Mesothelial cell of epicardium (in vitro differentiated cells): Measurements from ENCODE around the gene CSNK1G2. TPM values are rescaled to one million over a fixed set of nuclear protein-coding genes. Genes with fewer than 3 reads are reported as not detected.

Experiments used
- DNase-seq, 2 experiments: peaks; one replicate each; pipeline ENCODE4 v3.0.0; 2021; ENCODE audit warnings: low spot score in 2 of 2; ENCODE audit not compliant: unreplicated experiment in 2 of 2
- H3K27ac Mint-ChIP-seq: 2 replicates; pipeline ENCODE4 v1.8.0; 2021; ENCODE audit warnings: mixed read lengths
- H3K27me3 Mint-ChIP-seq: 2 replicates; pipeline ENCODE4 v1.8.0; 2021; ENCODE audit warnings: low read depth, mixed read lengths
- H3K36me3 Mint-ChIP-seq: 2 replicates; pipeline ENCODE4 v1.8.0; 2021; ENCODE audit warnings: mixed read lengths
- H3K4me1 Mint-ChIP-seq: 2 replicates; pipeline ENCODE4 v1.8.0; 2021; ENCODE audit warnings: mixed read lengths
- H3K4me3 Mint-ChIP-seq: 2 replicates; pipeline ENCODE4 v1.8.0; 2021; ENCODE audit warnings: mild to moderate bottlenecking, moderate library complexity, mixed read lengths
- H3K9me3 Mint-ChIP-seq: 2 replicates; pipeline ENCODE4 v1.8.0; 2021; ENCODE audit warnings: mixed read lengths
- CTCF ChIP-seq: fragments of 200-600 bp; sonication (generic); IDR thresholded peaks from one replicate; pipeline ENCODE4 v1.5.0; 2021; ENCODE audit warnings: antibody characterized with exemption; ENCODE audit not compliant: unreplicated experiment
- total RNA-seq: library from RNA; stranded (reverse); gene quantifications from 3 replicates; pipeline ENCODE4 v1.2.1, GENCODE V29; 2021

Gene CSNK1G2
- total RNA-seq, 1 donor from 2014 or later = 79.1 TPM

GRCh38 chr19:1989513-1990229 lies 48.7 kb downstream of the CSNK1G2 start:
- Mint-ChIP-seq H3K4me3 (no peak overlapping the region), H3K9me3 (no peaks in the 10 kb centered on the region), H3K27me3 (no peaks in the 10 kb centered on the region), H3K36me3 (peaks cover 21% of the 10 kb centered on the region), H3K4me1 (no peaks in the 10 kb centered on the region), H3K27ac (no peak overlapping the region)
- DNase-seq = no peak
- no peak for TF ChIP-seq CTCF

- no peak overlapping the region for H3K4me3 Mint-ChIP-seq
- DNase-seq = no peak
- H3K9me3 Mint-ChIP-seq = no peaks in the 10 kb centered on the region
- no peak overlapping the region for H3K27ac Mint-ChIP-seq
- H3K36me3 Mint-ChIP-seq = peaks cover 20% of the 10 kb centered on the region
- H3K4me1 Mint-ChIP-seq = no peaks in the 10 kb centered on the region
- no peaks in the 10 kb centered on the region for H3K27me3 Mint-ChIP-seq
- TF ChIP-seq CTCF = no peak
Observed at GRCh38 chr19:1990230-1991017, 49.5 kb downstream of the CSNK1G2 start.

GRCh38 chr19:1991018-1991913 lies 50.3 kb downstream of the CSNK1G2 start:
- Mint-ChIP-seq H3K4me3 (no peak overlapping the region), H3K4me1 (no peaks in the 10 kb centered on the region), H3K27ac (no peak overlapping the region), H3K9me3 (no peaks in the 10 kb centered on the region), H3K36me3 (peaks cover 24% of the 10 kb centered on the region), H3K27me3 (no peaks in the 10 kb centered on the region)
- no peak for TF ChIP-seq CTCF
- DNase-seq = no peak

- Mint-ChIP-seq H3K27ac (no peak overlapping the region), H3K4me3 (no peak overlapping the region), H3K27me3 (no peaks in the 10 kb centered on the region), H3K9me3 (no peaks in the 10 kb centered on the region), H3K4me1 (no peaks in the 10 kb centered on the region), H3K36me3 (peaks cover 31% of the 10 kb centered on the region)
- TF ChIP-seq CTCF = no peak
- DNase-seq = no peak
Observed at GRCh38 chr19:1992759-1993260, 51.8 kb downstream of the CSNK1G2 start.
